HepG2 (cell line): ENCODE results near the gene PLA2G4F. TPM values are rescaled to one million over a fixed set of nuclear protein-coding genes. Genes with fewer than 3 reads are reported as not detected.

Experiments
- ADNP ChIP-seq: sonication (generic); formaldehyde crosslinking; IDR thresholded peaks from 2 replicates; pipeline ENCODE4 v1.4.0; 2020; ENCODE audit warnings: missing genetic modification reagents
- ARID5B ChIP-seq: IDR thresholded peaks from 2 replicates; pipeline ENCODE4 v1.4.0; 2020; ENCODE audit warnings: mild to moderate bottlenecking, missing genetic modification reagents
- ARNT2 ChIP-seq: sonication (generic); formaldehyde crosslinking; IDR thresholded peaks from 2 replicates; pipeline ENCODE4 v1.8.0; 2022; ENCODE audit warnings: mild to moderate bottlenecking, low read depth, missing genetic modification reagents, moderate library complexity
- FOXP4 ChIP-seq: sonication (generic); formaldehyde crosslinking; IDR thresholded peaks from 2 replicates; pipeline ENCODE4 v1.4.0; 2020; ENCODE audit warnings: missing genetic modification reagents
- MAFG ChIP-seq: sonication (generic); formaldehyde crosslinking; IDR thresholded peaks from 2 replicates; pipeline ENCODE4 v1.5.1; 2020; ENCODE audit warnings: mild to moderate bottlenecking, missing genetic modification reagents
- MIXL1 ChIP-seq: IDR thresholded peaks from 2 replicates; pipeline ENCODE4 v1.6.1; 2016
- RAD21 ChIP-seq: fragments of 450-650 bp; formaldehyde crosslinking; IDR thresholded peaks from 2 replicates; pipeline ENCODE4 v1.5.0; 2020; ENCODE audit warnings: mild to moderate bottlenecking
- RFX1 ChIP-seq: fragments of 450-650 bp; IDR thresholded peaks from 2 replicates; pipeline ENCODE4 v1.6.1; 2017
- SALL1 ChIP-seq: sonication (generic); formaldehyde crosslinking; IDR thresholded peaks from 2 replicates; pipeline ENCODE4 v1.8.0; 2022; ENCODE audit warnings: mild to moderate bottlenecking, missing genetic modification reagents
- SAP130 ChIP-seq: IDR thresholded peaks from 2 replicates; pipeline ENCODE4 v1.6.1; 2016; ENCODE audit warnings: low read depth
- SPEN ChIP-seq: sonication (generic); formaldehyde crosslinking; IDR thresholded peaks from 2 replicates; pipeline ENCODE4 v1.5.1; 2020; ENCODE audit warnings: low read depth, mild to moderate bottlenecking, missing genetic modification reagents
- STAG1 ChIP-seq: sonication (generic); formaldehyde crosslinking; IDR thresholded peaks from 2 replicates; pipeline ENCODE4 v1.4.0; 2020; ENCODE audit warnings: missing genetic modification reagents
- TEAD3 ChIP-seq: optimal IDR thresholded peaks from 2 replicates; pipeline ENCODE3; 2016; ENCODE audit warnings: borderline replicate concordance
- WIZ ChIP-seq: sonication (generic); formaldehyde crosslinking; IDR thresholded peaks from 2 replicates; pipeline ENCODE4 v1.5.1; 2020; ENCODE audit warnings: mild to moderate bottlenecking, missing genetic modification reagents
- ZNF263 ChIP-seq: sonication (generic); formaldehyde crosslinking; IDR thresholded peaks from 2 replicates; pipeline ENCODE4 v1.4.0; 2020; ENCODE audit warnings: missing genetic modification reagents
- polyA plus RNA-seq, 8 experiments: library from polyadenylated mRNA; depleted of rRNA in 3 of 8; stranded (reverse) in 7 of 8; unstranded in 1 of 8; fragments of >200 nt; fragmentation: Illumina TruSeq in 4 of 8; extraction: Trizol in 4 of 8; gene quantifications; 2 replicates each; pipeline versions ENCODE4 v1.2.1 to v1.2.3, GENCODE V29; 2011 to 2016; ENCODE audit warnings: low read depth in 4 of 8, missing spikeins in 1 of 8, mixed read lengths in 1 of 8; ENCODE audit not compliant: insufficient read depth in 1 of 8
- total RNA-seq, 5 experiments: library from RNA; depleted of rRNA; stranded (reverse); fragments of >200 nt; fragmentation: Illumina TruSeq; extraction: Trizol; gene quantifications; 2 replicates each; pipeline ENCODE4 v1.2.3, GENCODE V29; 2016; ENCODE audit warnings: low read depth in 1 of 5
- TF ChIP-seq, protein P1 (sequence below): sonication (generic); formaldehyde crosslinking; IDR thresholded peaks from 2 replicates; pipeline ENCODE4 v1.5.1; 2020; ENCODE audit warnings: mild to moderate bottlenecking, missing genetic modification reagents, moderate library complexity
- TF ChIP-seq, protein P2 (sequence below): sonication (generic); formaldehyde crosslinking; IDR thresholded peaks from 2 replicates; pipeline ENCODE4 v1.5.0; 2020; ENCODE audit warnings: mild to moderate bottlenecking, missing genetic modification reagents, borderline replicate concordance
- TF ChIP-seq, protein P3 (sequence below): sonication (generic); formaldehyde crosslinking; IDR thresholded peaks from 2 replicates; pipeline ENCODE4 v1.5.0; 2020; ENCODE audit warnings: mild to moderate bottlenecking, low read depth, missing genetic modification reagents, borderline replicate concordance

Gene PLA2G4F
- total and polyA plus RNA-seq, 2 of the 13 experiments (the other 11 are each of a cell fraction or from before 2014, with no cell fraction given): 0.07 TPM; not detected in 1

DNA sequence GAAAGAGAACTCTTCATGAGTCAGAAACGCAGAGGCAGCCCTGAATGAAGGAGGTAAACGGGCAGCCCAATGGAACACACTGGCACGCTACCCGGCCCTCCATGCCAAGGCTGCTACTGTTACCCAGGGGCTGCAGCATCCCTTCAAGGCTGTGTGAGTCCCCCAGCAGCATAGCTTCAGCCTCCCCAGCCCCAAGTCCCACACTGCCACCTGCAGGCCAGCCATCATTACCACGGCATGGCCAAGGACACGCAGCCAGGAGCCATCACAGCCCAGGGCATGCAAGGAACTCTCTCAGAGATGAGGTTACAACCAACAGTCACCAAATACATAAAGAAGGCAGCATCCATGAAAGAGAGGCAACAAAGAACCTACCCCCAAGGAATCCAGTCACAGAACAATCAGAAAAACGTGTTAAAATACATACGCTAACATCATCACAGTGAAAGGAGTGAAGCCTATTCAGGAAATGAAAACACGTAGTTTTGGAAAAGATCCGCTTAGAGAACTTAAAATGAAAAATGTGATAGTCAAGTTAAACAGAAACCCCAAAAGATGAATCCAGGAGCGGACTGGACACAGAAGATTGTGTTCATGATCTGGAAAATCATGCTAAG is 22.4 kb downstream of the PLA2G4F start (continued):
- TF ChIP-seq, protein P1, sequence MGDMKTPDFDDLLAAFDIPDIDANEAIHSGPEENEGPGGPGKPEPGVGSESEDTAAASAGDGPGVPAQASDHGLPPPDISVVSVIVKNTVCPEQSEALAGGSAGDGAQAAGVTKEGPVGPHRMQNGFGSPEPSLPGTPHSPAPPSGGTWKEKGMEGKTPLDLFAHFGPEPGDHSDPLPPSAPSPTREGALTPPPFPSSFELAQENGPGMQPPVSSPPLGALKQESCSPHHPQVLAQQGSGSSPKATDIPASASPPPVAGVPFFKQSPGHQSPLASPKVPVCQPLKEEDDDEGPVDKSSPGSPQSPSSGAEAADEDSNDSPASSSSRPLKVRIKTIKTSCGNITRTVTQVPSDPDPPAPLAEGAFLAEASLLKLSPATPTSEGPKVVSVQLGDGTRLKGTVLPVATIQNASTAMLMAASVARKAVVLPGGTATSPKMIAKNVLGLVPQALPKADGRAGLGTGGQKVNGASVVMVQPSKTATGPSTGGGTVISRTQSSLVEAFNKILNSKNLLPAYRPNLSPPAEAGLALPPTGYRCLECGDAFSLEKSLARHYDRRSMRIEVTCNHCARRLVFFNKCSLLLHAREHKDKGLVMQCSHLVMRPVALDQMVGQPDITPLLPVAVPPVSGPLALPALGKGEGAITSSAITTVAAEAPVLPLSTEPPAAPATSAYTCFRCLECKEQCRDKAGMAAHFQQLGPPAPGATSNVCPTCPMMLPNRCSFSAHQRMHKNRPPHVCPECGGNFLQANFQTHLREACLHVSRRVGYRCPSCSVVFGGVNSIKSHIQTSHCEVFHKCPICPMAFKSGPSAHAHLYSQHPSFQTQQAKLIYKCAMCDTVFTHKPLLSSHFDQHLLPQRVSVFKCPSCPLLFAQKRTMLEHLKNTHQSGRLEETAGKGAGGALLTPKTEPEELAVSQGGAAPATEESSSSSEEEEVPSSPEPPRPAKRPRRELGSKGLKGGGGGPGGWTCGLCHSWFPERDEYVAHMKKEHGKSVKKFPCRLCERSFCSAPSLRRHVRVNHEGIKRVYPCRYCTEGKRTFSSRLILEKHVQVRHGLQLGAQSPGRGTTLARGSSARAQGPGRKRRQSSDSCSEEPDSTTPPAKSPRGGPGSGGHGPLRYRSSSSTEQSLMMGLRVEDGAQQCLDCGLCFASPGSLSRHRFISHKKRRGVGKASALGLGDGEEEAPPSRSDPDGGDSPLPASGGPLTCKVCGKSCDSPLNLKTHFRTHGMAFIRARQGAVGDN (CRISPR knock-in tag): peak; percentile 48
- TF ChIP-seq RAD21 (CRISPR knock-in tag): peak; percentile 56
- 0 out of 2 replicates have a peak, but pooled peaks have one; percentile 31 for TF ChIP-seq ARNT2 (CRISPR knock-in tag)
- TF ChIP-seq MIXL1 (CRISPR knock-in tag): 0 out of 2 replicates have a peak, but pooled peaks have one; percentile 58
- TF ChIP-seq, protein P2, sequence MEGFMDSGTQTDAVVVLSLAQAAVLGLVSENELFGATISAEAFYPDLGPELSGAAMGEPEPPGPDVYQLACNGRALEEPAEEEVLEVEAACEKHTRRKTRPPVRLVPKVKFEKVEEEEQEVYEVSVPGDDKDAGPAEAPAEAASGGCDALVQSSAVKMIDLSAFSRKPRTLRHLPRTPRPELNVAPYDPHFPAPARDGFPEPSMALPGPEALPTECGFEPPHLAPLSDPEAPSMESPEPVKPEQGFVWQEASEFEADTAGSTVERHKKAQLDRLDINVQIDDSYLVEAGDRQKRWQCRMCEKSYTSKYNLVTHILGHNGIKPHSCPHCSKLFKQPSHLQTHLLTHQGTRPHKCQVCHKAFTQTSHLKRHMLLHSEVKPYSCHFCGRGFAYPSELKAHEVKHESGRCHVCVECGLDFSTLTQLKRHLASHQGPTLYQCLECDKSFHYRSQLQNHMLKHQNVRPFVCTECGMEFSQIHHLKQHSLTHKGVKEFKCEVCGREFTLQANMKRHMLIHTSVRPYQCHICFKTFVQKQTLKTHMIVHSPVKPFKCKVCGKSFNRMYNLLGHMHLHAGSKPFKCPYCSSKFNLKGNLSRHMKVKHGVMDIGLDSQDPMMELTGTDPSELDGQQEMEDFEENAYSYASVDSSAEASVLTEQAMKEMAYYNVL (CRISPR knock-in tag): 0 out of 2 replicates have a peak, but pooled peaks have one; percentile 27
- TF ChIP-seq ADNP (CRISPR knock-in tag): peak; percentile 35; the same call in 1 of the 2 replicates
- TF ChIP-seq ZNF263 (CRISPR knock-in tag): peak; percentile 54; the same call in 1 of the 2 replicates
- peak; percentile 20; the same call in 1 of the 2 replicates for TF ChIP-seq FOXP4
- peak; percentile 81 for TF ChIP-seq STAG1
- TF ChIP-seq TEAD3 (CRISPR knock-in tag): peak; percentile 52
- TF ChIP-seq RFX1: no peak
- no peak for TF ChIP-seq WIZ (CRISPR knock-in tag)
- peak; percentile 29; the same call in 1 of the 2 replicates for TF ChIP-seq SALL1
- TF ChIP-seq SPEN (CRISPR knock-in tag): no peak
- no peak for TF ChIP-seq MAFG (CRISPR knock-in tag)
- 0 out of 2 replicates have a peak, but pooled peaks have one; percentile 14 for TF ChIP-seq ARID5B
- TF ChIP-seq, protein P3, sequence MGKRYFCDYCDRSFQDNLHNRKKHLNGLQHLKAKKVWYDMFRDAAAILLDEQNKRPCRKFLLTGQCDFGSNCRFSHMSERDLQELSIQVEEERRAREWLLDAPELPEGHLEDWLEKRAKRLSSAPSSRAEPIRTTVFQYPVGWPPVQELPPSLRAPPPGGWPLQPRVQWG (CRISPR knock-in tag): no peak
- peak; percentile 22; the same call in 1 of the 2 replicates for TF ChIP-seq SAP130 (CRISPR knock-in tag)
